ENCODE results near the gene RNF5.

DNA sequence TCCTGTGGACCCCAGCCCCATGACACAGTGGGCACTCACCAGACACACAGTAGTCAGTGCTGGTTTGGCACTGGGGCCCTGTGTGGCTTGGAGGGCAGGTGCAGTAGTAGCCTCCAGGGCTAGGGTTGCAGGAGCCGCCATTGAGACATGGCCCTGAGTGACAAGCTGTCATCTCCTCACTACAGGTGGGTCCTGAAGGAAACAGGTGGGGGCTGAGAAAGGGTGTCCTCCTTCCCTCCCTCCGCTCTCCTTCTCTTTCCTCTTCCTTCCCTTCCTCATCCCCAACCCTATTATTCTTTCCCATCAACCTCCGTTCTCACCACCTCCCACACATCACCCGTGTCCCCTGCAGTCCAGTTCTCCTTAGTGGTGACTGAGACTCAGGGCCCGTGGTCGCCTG, 35.4 kb downstream of the RNF5 start:
- TF ChIP-seq, protein P1, sequence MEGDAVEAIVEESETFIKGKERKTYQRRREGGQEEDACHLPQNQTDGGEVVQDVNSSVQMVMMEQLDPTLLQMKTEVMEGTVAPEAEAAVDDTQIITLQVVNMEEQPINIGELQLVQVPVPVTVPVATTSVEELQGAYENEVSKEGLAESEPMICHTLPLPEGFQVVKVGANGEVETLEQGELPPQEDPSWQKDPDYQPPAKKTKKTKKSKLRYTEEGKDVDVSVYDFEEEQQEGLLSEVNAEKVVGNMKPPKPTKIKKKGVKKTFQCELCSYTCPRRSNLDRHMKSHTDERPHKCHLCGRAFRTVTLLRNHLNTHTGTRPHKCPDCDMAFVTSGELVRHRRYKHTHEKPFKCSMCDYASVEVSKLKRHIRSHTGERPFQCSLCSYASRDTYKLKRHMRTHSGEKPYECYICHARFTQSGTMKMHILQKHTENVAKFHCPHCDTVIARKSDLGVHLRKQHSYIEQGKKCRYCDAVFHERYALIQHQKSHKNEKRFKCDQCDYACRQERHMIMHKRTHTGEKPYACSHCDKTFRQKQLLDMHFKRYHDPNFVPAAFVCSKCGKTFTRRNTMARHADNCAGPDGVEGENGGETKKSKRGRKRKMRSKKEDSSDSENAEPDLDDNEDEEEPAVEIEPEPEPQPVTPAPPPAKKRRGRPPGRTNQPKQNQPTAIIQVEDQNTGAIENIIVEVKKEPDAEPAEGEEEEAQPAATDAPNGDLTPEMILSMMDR (IDR thresholded peaks at IDR 0.05), result no peak
- no peak for TF ChIP-seq POLR2A (IDR thresholded peaks at IDR 0.05)
- TF ChIP-seq POLR2AphosphoS5 (IDR thresholded peaks at IDR 0.05), result no peak
- no peak for TF ChIP-seq EP300 (IDR thresholded peaks at IDR 0.05)

All from sigmoid colon (tissue), 4 donors.